ENCODE data around the gene DEPP1. TPM values are rescaled to one million over a fixed set of nuclear protein-coding genes. Genes with fewer than 3 reads are reported as not detected.

DEPP1 gene
- total and polyA plus RNA-seq, 2 experiments from 2014 or later, result 0.37 to 1.3 TPM

- TF ChIP-seq ZNF462 (CRISPR knock-in tag; IDR thresholded peaks at IDR 0.05) (no peak), CREB1 (CRISPR knock-in tag; IDR thresholded peaks at IDR 0.05; ENCODE audit: low read depth) (no peak), STAT1 (IDR thresholded peaks at IDR 0.05; ENCODE audit: unreplicated experiment) (no peak), ETS1 (IDR thresholded peaks at IDR 0.05) (no peak), POLR2AphosphoS5 (IDR thresholded peaks at IDR 0.05; ENCODE audit: low read depth) (no peak)
These were observed 3.9 kb upstream of the DEPP1 start (continued) for GRCh38 chr10:44982496-44982895.

GRCh38 chr10:44982114-44982460 lies 3.5 kb upstream of the DEPP1 start:
- H4K20me1 ChIP-seq (replicated peaks; ENCODE audit: insufficient read depth), result no peaks in the 10 kb centered on the region
- Mint-ChIP-seq H3K27ac (no peak overlapping the region), H3K36me3 (ENCODE audit: low read depth) (no peaks in the 10 kb centered on the region; the same call in 2 of the 3 replicates), H3K4me3 (no peak overlapping the region), H3K27me3 (ENCODE audit: insufficient read depth, low read depth, poor library complexity) (peaks cover 18% of the 10 kb centered on the region), H3K4me1 (peaks cover 55% of the 10 kb centered on the region), H3K9me3 (no peaks in the 10 kb centered on the region)
- H3K4me1 ChIP-seq (ENCODE audit: insufficient read depth), result peaks cover 37% of the 10 kb centered on the region
- DNase-seq (ENCODE audit: low spot score) (no peak), ATAC-seq (no peak)
- H3K4me2 ChIP-seq, result no peak overlapping the region
- no peaks in the 10 kb centered on the region for H3K36me3 ChIP-seq (ENCODE audit: insufficient read depth)
- no peak overlapping the region for H3K4me3 ChIP-seq
- H2AFZ ChIP-seq, result no peak overlapping the region
- no peaks in the 10 kb centered on the region for H3K9me2 ChIP-seq (ENCODE audit: insufficient read depth)
- H3K27me3 ChIP-seq (ENCODE audit: insufficient read depth), result no peaks in the 10 kb centered on the region
- no peaks in the 10 kb centered on the region for H3K79me2 ChIP-seq (replicated peaks; ENCODE audit: insufficient read depth)
- H3K27ac ChIP-seq (ENCODE audit: low read depth), result no peak overlapping the region
- H3F3A ChIP-seq (replicated peaks; ENCODE audit: low read depth), result no peaks in the 10 kb centered on the region
- no peak for TF ChIP-seq REST (IDR thresholded peaks at IDR 0.05; ENCODE audit: unreplicated experiment)
- TF ChIP-seq NANOG (IDR thresholded peaks at IDR 0.05; ENCODE audit: borderline replicate concordance), result no peak
- TF ChIP-seq POLR2AphosphoS5 (IDR thresholded peaks at IDR 0.05; ENCODE audit: low read depth), result no peak
- TF ChIP-seq CTCF (conservative IDR thresholded peaks at IDR 0.05; ENCODE audit: low read depth in 2 of 2), result no peak
